ENCODE results near the gene S100A8.

The S100A8 gene

DNA sequence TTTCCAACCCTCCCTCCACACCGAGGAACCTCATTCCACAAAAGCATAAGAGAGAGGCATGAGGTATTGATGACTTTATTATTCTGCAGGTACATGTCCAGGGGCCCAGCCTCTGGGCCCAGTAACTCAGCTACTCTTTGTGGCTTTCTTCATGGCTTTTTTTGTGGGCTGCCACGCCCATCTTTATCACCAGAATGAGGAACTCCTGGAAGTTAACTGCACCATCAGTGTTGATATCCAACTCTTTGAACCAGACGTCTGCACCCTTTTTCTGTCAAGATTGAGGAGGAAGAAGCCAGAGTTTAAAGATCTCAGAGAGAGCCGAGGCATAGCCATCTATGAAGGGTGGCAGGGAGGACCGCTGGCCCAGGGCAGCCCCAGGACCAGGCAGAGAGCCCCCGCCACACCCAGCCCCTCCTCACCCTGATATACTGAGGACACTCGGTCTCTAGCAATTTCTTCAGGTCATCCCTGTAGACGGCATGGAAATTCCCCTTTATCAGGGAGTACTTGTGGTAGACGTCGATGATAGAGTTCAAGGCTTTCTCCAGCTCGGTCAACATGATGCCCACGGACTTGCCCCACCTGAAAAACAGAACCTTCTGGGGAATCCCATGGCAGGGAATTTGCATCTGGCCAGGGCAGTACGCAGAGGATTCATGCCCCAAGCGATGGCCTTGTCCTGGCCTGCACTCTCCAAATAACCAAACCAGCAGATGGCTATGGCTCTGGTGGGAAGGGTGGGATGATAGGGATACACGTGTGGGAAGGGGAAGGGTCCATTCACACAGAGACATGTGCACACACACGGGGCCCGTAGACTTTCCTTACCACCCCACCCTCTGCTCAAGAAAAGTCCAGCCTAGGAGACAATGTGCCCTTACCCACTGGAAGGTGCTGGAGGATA lies 647 bp downstream of the S100A8 start:
- DNase-seq, result no peak

DNA sequence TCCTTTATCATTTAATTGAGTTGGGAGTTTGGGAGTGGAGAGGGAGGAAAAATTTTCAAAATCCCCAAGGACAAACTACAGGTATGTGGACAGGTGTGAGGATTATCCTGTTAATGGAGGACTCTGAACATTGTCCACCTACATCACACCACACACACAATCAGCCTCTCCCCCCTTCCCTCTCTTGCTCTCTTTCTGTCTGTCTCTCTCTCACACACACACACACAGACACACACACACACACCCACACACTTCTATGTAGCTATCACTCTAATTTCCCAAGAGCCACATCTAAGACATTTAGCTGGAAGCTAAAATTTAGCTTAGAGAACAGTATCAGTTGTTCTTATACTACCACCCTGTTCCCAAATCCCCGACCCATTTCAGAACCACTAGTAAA lies 1.5 kb downstream of the S100A8 start:
- DNase-seq, result no peak

DNA sequence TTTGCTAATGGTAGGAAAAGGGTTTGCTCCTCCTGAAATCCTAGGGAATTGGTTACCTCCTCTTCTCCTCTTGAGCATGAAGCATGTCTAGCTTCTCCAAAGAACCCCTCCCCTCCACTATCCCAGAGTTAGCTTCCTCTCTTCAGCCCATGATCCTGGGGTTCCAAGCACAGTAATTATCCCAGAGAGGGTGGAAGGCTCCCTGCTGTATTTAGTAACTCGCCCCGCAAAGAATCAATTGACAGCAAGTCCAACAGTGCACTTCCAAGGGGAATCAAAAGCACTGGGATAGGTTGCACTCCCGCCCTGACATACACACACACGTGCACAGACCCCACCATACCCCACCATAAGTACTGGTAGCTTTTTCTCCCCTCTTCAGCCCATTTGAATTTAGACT lies 3.1 kb downstream of the S100A8 start:
- no peak for DNase-seq

DNA sequence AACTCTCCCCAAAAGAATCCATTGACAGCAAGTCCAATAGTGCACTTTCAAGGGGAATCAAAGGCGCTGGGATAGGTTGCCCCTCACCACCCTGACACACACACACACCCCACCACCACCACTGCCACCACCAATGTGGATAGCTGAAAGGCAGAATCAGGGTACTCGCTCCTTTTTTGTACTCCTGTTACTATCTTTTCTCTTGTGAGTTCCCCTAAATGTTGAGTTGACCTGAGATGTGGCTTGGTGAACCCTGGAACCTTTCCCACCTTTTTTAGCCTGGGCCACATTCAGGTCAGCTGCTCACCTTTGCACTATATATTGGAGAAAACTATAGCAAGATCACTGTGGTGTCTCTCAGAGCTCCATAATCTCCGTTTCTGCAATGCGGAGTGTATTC lies 3.9 kb downstream of the S100A8 start:
- no peak for DNase-seq

DNA sequence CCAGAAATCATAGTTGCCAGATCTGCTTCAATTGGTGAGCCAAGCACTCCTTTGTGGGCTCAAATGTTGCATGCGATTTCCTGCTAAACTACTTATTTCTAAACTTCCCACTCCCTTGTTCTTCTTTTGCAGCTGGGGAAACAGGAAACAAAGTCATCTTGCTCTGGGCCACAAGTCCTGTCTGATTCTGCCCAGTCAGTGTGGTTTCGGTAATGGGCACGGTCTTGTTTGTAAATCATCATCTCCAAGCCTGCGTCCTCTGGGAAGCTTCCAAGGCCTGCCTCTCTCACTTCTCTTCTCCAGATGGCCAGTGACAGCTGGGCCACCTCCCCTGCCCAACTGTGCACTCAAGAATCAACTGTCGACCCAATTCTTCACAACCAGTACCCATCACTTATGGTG lies 4.4 kb downstream of the S100A8 start:
- no peak for DNase-seq

DNA sequence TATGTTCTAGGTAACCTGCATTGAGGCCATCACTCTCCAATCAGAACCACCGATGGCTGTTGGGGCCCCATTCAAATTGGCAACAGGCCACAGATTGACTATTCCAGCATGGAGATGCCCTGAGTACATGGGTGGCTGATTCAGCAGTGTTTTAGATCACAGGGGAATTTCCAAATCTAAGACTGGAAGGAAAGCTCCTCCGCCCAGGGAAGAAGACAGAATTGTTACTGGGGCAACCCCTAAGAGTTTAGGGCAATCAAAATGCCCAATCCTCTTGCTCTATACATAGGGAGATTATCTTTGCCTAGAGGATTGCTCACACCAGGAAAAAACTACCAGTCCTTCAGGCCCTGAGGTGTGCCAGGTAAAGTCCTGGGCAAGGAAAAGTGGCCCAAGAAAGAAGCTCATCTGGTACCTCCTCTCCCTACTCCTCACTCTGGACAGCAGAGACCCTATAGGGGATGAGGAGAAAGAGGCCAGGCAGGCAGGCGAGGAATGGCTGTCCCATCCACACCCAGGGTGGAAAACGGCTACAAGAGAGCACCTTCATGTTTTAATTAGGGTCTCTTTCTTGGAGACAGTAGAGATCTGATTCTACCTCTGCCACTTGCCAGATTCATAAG lies 5.8 kb downstream of the S100A8 start:
- DNase-seq, result no peak

DNA sequence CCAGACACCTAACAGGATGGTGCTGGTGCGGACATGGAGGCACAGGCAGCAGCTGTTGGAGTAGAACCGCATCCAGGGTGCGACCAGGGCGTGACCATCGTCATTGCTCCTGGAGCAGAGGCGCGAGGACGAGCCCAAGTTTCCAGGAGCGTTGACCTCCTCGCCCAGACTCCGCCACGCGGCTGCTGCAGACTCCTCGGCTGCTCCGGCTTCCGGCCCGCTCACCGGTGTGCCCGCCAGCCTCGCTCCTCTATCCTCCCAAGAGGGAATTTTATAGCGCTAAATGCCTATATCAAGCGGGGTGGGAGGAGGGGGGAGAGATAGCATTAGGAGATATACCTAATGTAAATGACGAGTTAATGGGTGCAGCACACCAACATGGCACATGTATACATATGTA lies 10.2 kb downstream of the S100A8 start:
- no peak for DNase-seq

DNA sequence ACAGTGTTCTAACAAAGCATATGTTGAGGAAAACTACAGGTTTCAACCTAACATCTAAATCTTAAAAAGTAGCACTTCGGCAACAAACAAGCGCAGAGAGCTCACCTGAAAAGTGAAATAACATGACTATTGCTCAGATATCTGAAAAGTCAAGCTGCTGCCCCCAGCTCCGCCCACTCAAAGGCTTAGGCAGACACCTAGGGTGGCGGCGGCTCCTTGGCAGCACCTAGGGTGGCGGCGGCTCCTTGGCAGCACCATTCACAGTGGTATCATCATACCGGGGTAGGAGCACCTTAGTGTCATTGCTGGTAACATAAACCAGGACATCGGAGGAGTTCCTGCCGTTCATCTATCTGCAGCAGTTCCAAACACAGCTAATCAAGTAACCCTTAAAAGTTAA lies 11.3 kb downstream of the S100A8 start:
- no peak for DNase-seq

DNA sequence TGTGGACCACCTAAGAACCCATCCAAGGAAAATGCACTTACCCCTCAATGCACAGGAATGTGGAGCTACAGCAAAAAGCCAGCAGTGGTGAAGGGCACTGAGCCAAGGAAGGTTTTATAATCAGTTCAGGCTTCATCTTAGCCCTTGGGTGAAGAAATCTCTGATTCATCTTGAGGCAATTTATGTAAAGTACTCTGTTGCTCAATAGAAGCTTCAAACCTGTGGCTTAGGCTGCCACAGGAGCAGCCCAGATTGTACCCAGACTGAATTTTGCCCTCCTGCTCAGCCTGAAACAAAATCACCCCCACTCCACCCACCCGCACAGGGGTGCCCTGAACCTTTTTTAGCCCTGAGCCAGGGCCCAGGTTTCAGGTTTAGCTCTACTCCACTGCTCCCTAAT lies 15.4 kb downstream of the S100A8 start, which contains the start of gene S100A12:
Gene S100A12 (minus strand): TSS at position 111 of the 400 bp plus-strand sequence. CDS start 1,029 bp downstream, outside the sequence.
- no peak for DNase-seq

DNA sequence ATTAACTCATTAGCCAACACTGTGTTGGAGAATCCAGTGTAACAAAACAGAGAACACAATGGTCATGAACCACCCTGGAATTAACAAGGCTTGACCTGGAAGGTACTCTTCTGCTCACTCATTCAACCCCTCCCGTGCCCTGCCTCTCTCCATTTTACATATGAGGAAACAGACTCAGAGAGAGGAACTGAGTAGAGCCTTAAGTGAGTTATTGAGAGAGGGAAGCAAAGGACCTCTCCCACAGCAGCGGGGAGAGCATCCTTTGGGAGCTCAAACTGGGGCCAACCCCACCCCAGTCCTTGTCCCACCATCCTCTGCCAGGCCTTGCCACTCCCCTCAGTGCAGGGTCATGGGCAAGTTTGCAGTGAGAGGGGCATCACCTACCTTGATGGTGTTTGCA lies 16.8 kb downstream of the S100A8 start:
- no peak for DNase-seq

DNA sequence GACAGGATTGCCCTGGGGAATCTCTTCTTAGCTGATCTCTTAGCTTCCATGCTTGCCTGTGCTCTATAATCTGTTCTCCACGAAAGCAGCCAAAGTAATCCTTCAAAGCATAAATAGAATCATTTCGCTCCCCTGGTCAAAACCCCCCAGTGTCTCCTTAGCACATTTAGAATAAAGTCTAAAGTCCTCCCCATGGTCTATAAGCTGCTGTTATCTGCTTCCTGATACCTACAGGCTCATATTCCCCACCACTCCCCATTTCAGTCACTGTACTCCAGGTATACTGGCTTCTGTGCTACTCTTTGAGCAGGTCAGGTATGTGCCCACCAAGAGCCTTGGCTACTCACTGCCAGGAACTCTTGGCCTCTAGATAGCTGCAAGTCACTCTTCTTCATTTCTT lies 18.3 kb downstream of the S100A8 start:
- no peak for DNase-seq

DNA sequence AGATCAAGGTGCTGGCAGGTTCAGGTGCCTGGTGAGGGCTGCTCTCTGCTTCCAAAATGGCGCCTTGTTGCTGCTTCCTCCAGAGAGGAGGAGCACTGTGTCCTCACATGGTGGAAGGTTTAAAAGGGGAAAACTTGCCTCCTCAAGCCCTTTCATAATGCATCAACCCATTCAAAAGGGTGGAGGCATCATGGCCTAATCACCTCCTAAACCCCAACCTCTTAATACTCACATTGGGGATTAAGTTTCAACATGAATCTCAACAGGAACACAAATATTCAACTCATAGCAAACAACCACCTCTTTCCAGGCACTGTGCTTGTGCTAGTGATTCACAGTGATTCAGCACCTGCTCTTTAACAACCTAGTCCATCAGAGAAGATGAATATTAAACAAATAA lies 19.6 kb downstream of the S100A8 start:
- DNase-seq, result no peak

DNA sequence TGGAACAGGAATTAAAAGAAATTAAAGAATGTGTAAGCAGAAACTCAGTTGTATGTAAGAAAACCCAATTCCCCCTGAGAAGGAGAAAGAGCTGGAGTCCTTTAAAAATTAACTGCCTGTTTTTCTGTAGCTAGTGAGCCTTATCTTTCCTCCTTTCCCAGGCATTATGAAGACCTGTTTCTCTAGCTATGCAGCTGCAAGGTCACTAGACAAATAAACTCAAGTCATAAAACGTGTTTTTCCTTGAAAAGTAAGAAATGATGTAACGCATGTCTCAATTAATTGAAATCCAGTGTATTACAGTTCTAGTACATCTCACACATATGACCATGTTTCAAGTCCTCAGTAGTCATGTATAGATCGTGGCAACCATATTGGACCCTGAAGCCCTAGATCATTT lies 20.7 kb downstream of the S100A8 start:
- no peak for DNase-seq

DNA sequence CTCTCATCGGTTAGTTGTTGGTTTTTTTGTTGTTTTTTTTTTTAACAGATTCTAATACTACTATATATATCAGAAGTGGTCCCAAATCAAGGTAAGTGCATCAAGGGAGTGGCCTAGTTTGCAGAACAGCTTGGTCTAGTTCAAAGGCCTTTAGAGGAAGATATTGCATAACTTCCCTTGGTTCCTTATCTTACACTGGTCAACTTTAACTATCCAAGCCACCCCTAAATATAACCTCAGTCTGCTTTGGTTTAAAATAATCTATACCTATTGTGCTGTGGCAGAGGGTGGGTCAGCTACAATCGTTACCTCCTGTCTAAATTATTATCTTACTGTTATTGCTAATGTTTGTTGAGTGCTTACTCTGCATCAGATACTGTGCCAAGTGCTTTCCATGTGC lies 22.4 kb downstream of the S100A8 start:
- DNase-seq, result no peak

DNA sequence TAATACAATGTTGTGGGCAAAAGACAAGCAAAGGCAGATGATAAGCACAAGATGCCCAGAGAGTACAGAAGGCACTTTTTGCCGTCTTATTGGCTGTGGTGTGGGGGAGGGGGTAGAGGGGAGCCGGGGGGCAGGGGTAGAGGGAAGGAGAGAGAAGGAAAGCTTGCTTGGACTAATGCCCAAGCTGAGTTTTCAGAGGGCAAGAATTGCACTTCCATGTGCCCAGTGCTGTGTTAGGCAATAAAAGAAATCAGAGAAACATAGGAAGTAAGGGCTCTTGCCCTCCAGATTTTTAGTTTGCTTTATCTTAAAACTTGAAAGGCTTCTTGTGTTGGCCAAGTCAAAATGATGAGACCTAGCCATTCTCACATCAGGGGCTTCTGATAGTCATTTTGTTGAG lies 23.8 kb downstream of the S100A8 start:
- DNase-seq, result no peak

DNA sequence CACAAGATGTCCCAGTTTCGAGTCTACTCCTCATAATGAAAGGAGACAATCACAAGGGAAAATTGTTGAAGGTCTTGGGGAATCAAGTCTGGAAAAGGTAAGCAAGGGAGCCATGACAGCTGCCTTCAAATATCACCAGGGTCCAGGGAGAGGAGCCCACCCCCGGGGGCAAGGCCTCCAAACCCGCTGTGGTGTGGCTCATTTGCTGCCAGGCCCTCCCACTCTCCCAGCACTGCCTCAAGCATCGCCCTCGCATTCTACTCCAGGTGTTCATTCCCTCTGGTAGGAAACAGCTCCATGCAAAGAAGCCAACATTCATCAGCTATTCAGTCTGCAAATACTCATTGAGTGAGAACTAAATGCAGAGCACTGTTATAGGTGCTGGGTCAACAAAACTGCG lies 24.6 kb downstream of the S100A8 start:
- no peak for DNase-seq

DNA sequence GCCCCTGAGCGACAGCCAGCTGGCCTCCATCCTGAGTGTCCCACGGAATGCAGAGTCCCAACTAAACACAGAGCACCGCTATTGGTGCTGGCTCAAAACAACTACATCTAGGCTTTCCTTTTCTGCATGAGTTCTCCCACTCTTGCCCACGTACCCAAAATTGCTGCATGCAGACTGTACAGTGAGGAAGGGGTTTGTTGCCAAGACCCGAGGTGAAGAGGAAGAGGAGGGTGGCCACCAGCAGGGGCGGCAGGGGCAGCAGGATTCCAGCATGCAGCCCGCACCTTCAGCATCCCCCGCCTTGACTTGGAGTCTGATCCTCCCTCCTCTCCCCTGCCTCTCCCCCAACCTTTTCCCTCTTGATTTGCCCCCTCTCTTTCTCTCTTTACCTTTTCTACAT lies 25.2 kb downstream of the S100A8 start:
- DNase-seq, result no peak

DNA sequence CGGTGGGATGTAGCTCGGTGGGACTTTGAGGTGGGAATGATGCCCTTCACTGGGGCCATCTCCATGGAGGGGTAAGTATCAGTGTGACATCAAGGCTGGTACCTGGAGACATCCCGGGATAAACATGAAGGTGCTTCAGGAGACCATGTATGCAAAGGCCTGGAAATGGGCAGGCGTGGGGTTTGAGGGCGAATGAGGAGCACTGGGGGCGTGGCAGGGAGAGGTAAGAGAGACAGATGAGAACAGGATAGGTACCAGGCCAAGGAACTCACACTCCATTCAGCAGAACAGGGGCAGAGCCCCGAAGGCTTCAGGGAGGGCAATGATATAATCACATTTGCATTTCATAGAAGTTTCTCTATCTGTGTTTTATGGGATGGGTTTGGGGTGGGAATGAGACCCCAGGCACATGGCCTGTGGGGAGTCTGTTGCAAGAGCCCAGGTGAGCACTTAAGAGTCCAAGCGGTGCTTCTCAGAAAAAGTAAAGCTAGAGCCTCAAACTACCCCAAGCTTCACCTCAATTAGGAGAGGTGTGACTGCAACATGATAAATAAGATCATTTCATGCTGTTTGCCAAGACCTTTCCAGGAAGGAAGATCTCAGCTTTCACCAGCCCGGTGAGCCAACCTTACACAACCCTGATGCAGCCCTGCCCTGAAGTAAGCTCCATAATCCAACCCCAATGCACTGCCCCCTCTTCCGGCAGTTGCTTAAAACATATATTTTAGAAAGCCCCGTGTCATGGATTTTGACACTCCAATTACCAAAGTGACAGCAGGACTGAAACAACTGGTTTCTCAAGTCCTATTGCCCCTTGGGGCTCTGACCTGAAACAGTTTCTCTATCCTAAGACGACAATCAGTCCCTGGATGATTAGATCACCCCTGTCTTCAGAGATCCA lies 25.9 kb downstream of the S100A8 start:
- DNase-seq, result no peak

DNA sequence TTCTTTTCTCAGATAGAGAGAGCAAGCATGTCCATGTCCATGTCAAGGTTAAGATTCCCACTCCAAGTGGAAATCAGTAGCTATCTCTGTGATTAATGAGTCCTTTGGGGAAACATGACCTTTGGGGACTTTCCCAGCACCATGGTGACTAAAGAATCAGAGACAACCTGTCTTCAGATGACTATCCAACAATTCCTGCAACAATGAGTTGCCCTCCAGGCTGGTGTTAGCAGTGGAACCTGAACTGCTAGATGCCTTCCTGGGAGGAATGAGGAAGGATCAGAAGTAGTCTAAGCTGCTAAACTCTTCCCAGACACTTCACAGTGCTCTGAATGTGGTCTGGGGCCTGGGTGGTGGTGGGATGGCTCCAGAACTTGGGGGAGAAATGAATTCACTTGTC lies 26.7 kb downstream of the S100A8 start:
- no peak for DNase-seq

DNA sequence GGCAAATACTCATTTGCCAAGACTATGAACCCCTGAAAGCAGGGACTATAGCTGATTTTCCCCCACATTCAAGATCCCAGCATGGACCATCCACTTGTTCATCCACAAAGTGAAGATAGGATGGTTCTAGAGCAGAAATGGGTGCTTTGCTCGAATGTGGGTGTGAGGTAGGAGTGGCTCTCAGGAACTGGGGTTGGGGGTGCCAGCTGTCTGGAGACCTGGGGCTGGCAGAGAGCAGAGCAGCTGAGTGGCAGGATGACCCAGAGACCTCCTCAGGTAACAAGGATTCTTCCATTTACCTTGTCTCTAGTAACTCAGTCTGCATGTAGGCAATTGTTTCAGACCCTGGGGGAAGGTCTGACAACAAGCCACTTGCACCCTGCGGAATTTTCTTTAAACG lies 27.2 kb downstream of the S100A8 start:
- DNase-seq, result no peak

DNA sequence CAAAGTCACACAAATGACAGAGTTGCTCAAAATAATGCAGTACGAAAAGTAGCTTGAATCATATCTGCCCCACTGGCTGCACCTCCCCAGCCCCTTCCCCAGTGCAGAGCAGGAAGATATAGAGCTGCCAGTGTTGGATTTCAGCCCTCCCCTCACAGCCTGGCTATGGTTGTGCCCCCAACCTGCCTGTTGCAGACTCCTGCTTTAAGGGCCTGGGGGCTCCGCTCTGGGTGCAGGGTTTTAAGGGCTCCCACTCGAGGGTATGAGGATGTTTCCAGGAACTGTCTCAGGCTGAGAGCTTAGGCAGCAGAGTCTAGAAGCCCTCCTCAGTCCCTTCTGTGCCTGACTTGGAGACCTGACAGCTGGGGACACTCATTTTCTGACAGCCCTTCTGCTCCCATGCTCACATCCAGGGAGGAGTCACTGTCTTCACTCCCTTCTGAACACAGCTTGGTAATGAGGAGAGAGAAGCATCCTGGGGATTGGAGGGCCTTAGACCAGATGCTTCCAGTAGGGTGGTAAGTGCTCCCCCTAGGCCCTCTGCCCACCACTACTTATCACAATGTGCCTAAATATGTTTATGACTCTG lies 28.6 kb downstream of the S100A8 start:
- no peak for DNase-seq

DNA sequence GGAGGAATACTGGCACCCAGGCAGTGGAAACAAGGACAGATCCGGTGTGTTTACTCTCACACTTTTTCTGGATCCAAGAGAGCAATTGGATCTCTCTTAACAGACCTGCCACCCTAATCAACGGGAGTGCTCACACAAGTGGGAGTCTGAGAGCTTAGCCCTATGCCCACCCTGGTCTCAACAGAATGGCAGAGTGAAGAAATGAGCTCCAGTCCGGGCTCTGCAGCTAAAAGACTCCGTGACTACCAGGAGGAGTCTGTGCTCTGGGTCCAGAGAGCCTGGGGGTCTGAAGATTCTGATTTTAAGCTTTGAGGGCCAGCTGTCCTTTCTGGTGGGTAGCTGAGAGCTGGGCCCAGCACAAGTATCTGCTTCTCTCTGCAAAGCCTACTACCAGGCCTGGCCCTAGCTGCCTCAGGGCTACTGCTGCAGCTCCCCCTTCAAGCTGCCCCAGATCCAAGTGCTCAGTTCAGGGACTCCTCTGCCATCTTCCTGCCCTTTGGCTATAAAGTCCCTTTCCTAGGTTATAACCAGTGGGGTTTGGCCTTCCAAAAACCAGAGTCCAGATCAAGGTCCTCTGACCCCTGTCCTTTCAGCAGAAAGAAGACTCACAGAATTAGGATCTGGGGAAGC lies 29.3 kb downstream of the S100A8 start:
- DNase-seq, result no peak

Measured in NCI-H1105 (cell line).